SH-SY5Y (cell line): ENCODE measurements around the gene GALNTL6.

ENCODE experiments used
- GATA2 ChIP-seq: IDR thresholded peaks from 2 replicates; pipeline ENCODE4 v1.6.1; 2011; ENCODE audit warnings: mild to moderate bottlenecking, low read depth, low read length
- GATA3 ChIP-seq: IDR thresholded peaks from 2 replicates; pipeline ENCODE4 v1.6.1; 2011; ENCODE audit warnings: low read depth, mild to moderate bottlenecking, low read length, moderate library complexity

DNA sequence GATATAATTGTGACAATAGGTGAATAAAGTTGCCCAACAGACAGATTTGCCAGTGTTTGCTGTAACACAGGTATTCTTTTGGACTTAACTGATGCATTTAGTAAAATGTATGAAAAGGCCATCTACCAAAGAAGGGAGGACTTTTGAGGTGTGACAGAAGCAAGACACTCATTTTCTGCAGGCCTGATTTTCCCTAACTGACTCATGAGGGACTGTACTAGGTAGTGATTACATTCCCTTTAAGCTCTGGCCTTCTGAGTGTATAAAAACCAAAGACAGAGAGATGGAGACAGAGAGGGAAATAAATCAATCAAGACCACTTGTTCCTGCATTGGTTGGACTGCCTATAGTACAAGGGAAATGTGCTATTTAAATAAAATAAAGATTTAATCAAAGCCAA is 1204.6 kb downstream of the GALNTL6 start:
- TF ChIP-seq GATA3 (no peak), GATA2 (no peak)
